BJ (cell line): Measurements from ENCODE around the gene KCNG1. TPM values are rescaled to one million over a fixed set of nuclear protein-coding genes. Genes with fewer than 3 reads are reported as not detected.
A peak's percentile ranks its signal among the peaks of the same experiment; 100 is the strongest.

Source experiments
- CTCF ChIA-PET: fragments of 350-600 bp; formaldehyde crosslinking; extraction: SDS; loops from one replicate; lab custom pipeline; 2021; ENCODE audit warnings: antibody characterized with exemption, inconsistent platforms; lab: Yijun Ruan, JAX
- POLR2A ChIA-PET: fragments of 300-600 bp; sonication (Branson Sonifier 250); formaldehyde crosslinking; extraction: SDS; loops from one replicate; lab custom pipeline; 2021; ENCODE audit warnings: antibody characterized with exemption; lab: Charles Lee
- DNase-seq: peaks from one replicate; pipeline ENCODE4 v3.0.0-alpha.2; 2011; ENCODE audit warnings: low read depth
- H3K27me3 ChIP-seq: 2 replicates; pipeline ENCODE4 v1.6.0; 2011; ENCODE audit warnings: low read length; ENCODE audit not compliant: control insufficient read depth, insufficient read depth
- H3K36me3 ChIP-seq: 2 replicates; pipeline ENCODE4 v1.5.1; 2011; ENCODE audit warnings: low read length; ENCODE audit not compliant: control insufficient read depth, insufficient read depth
- H3K4me3 ChIP-seq: 2 replicates; pipeline ENCODE4 v1.5.1; 2011; ENCODE audit warnings: low read depth, mild to moderate bottlenecking, control low read depth, low read length
- polyA plus RNA-seq: library from polyadenylated mRNA; depleted of rRNA; stranded (reverse); fragments of >200 nt; gene quantifications from 2 replicates; pipeline ENCODE4 v1.2.3, GENCODE V29; 2011
- TF ChIP-seq, protein P1 (sequence below): IDR thresholded peaks from 2 replicates; pipeline ENCODE4 v1.5.1; 2011; ENCODE audit warnings: low read depth, mild to moderate bottlenecking, control low read depth, inconsistent platforms, low read length, moderate library complexity; ENCODE audit not compliant: insufficient read depth

The KCNG1 gene
- polyA plus RNA-seq, 1 experiment: 18.2 TPM

DNA sequence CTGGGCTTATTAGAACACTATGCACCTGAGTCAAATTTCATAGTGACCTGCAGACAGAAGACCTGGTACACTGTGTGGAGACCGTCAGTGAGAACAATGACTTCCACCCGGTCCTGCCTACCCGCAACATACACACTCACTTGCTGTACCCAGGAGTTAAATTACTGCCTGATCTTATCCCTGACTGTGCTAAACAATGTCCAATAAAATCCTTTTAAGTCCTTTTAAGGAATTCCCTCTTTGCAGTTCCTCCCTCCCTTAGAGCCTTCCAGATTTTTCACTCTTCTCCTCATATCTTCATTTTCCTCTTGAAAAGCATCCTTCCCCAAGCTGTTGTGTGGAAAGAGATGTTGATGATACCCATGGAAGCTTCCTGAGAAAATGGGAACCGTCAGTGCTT is 3.4 kb upstream of the KCNG1 start:
- TF ChIP-seq, protein P1, sequence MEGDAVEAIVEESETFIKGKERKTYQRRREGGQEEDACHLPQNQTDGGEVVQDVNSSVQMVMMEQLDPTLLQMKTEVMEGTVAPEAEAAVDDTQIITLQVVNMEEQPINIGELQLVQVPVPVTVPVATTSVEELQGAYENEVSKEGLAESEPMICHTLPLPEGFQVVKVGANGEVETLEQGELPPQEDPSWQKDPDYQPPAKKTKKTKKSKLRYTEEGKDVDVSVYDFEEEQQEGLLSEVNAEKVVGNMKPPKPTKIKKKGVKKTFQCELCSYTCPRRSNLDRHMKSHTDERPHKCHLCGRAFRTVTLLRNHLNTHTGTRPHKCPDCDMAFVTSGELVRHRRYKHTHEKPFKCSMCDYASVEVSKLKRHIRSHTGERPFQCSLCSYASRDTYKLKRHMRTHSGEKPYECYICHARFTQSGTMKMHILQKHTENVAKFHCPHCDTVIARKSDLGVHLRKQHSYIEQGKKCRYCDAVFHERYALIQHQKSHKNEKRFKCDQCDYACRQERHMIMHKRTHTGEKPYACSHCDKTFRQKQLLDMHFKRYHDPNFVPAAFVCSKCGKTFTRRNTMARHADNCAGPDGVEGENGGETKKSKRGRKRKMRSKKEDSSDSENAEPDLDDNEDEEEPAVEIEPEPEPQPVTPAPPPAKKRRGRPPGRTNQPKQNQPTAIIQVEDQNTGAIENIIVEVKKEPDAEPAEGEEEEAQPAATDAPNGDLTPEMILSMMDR: no peak
- ChIA-PET CTCF (interaction anchor here (2.6 kb wide), 1 partner anchor 11 kb away, joined by 11 read pairs; no protein-coding TSS in a partner anchor), POLR2A (no interaction called here)
- no peak overlapping the region for H3K4me3 ChIP-seq
- peaks cover 22% of the 10 kb centered on the region for H3K27me3 ChIP-seq
- no peak for DNase-seq
- no peaks in the 10 kb centered on the region for H3K36me3 ChIP-seq

DNA sequence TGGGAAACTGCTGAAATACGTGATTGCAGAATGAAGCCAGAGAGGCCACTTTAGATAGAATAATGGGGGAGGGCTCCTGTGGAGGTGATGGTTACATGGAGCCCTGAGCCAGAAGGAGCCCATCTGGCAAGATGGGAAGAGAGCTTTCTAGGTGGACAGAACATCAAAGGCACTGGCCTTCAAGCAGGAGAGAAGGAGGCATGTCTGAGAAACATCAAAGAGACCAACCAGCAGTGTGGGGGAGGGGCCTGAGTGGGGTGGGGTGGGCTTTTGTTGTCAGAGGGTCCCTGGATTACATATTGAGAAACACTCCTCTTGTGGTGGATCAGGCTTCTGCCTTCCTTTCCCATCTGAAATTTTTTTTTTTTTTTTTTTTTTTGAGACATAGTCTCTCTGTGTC is 1.9 kb upstream of the KCNG1 start:
- Histone ChIP-seq H3K4me3 (no peak overlapping the region), H3K36me3 (no peaks in the 10 kb centered on the region), H3K27me3 (peaks cover 19% of the 10 kb centered on the region)
- DNase-seq: no peak
- ChIA-PET CTCF (interaction anchor here (2.6 kb wide), 1 partner anchor 9 kb away, joined by 11 read pairs; no protein-coding TSS in a partner anchor), POLR2A (no interaction called here)
- TF ChIP-seq, protein P1: no peak

DNA sequence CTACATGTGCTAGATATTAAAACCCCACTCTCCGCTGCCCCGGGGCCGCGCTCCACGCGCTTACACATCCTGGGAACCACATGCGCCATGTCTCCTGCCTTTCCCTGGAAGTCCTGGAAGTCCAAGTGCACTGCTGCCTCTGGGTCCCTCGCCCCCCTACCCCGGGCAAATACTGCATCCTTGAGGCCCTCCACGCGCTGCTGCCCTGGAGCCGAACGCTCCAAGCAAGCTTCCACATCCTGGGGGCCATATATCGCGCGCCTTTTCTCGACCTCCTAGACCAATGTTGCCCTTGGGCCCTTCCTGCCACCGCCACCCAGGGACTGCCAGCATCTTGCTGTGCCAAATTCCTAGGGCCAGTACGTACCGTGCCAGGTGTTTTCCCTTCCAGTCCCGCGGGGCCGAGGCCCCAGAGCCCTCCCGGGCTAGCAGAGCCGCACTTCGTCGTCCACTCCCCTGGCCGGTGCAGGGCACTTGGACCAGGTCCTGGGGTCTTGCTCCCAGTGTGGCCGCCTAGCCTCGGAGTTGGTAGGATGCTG is 779 bp upstream of the KCNG1 start:
- ChIA-PET POLR2A (no interaction called here), CTCF (interaction anchor here (1.3 kb wide), 1 partner anchor 9 kb away, joined by 4 read pairs; no protein-coding TSS in a partner anchor)
- no peaks in the 10 kb centered on the region for H3K36me3 ChIP-seq
- peaks cover 10% of the 10 kb centered on the region for H3K27me3 ChIP-seq
- peak overlapping the region; percentile 63 for H3K4me3 ChIP-seq
- DNase-seq: no peak
- TF ChIP-seq, protein P1: no peak

DNA sequence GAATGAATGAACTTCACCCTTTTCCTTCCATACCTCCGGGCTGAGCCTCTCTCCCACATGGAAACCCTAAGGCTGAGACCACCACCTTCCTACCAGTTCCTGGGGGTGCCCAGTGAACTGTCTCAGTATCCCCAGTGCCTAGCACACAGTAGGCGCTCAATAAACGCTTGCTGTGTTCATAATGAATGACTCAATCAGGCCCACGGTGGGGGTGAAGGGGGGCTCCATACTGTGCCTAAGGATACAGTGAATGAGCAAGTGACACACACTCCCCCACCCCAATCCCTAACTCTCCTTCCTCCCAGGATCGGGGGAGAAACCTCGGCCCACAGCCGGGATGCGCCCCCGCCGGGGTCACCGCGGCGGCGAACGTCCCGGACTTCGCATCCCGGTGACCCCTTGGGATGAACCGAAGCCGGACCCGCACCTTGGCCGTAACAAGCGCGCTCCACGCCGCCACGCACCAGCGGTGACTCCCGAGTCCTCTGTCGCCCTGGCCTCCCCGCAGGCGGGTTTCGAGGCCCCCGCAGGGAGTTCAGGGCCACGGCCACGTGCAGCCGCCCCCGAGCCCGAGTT is 592 bp downstream of the KCNG1 start:
- TF ChIP-seq, protein P1: no peak
- ChIA-PET POLR2A (no interaction called here), CTCF (interaction anchor here (0.5 to 1.2 kb wide), 2 partner anchors 14 to 317 kb away, joined by 3 read pairs; no protein-coding TSS in a partner anchor)
- peak overlapping the region; percentile 63 for H3K4me3 ChIP-seq
- no peak for DNase-seq
- peaks cover 2% of the 10 kb centered on the region for H3K27me3 ChIP-seq
- H3K36me3 ChIP-seq: no peaks in the 10 kb centered on the region
